OCI-LY1 (cell line): ENCODE data around the gene HECTD3.

ENCODE experiments used
- CTCF ChIP-seq: fragments of 200-600 bp; sonication (generic), shearing (Covaris generic); IDR thresholded peaks from 2 replicates; pipeline ENCODE4 v1.5.1; 2017; ENCODE audit warnings: mild to moderate bottlenecking, antibody characterized with exemption, low read length, moderate library complexity, mixed read lengths
- EZH2 ChIP-seq: fragments of 200-600 bp; sonication (generic), shearing (Covaris generic); IDR thresholded peaks from 2 replicates; pipeline ENCODE4 v1.8.0; 2017; ENCODE audit warnings: borderline replicate concordance, mixed run types, mild to moderate bottlenecking, antibody characterized with exemption, low read length, moderate library complexity, mixed read lengths

- TF ChIP-seq CTCF (no peak), EZH2 (no peak)
These were observed 24.6 kb upstream of the HECTD3 start for GRCh38 chr1:45035631-45036301.
